HepG2 (cell line): ENCODE results near the gene HSD11B1L. TPM values are rescaled to one million over a fixed set of nuclear protein-coding genes. Genes with fewer than 3 reads are reported as not detected.
A peak's percentile ranks its signal among the peaks of the same experiment; 100 is the strongest.

Experiments used
- ATF3 ChIP-seq: sonication (generic); formaldehyde crosslinking; IDR thresholded peaks from 2 replicates; pipeline ENCODE4 v1.4.0; 2020; ENCODE audit warnings: missing genetic modification reagents
- BORCS8-MEF2B ChIP-seq: sonication (generic); formaldehyde crosslinking; IDR thresholded peaks from 2 replicates; pipeline ENCODE4 v1.8.0; 2022; ENCODE audit warnings: mild to moderate bottlenecking, missing genetic modification reagents
- CHCHD3 ChIP-seq: sonication (generic); formaldehyde crosslinking; IDR thresholded peaks from 2 replicates; pipeline ENCODE4 v1.8.0; 2022; ENCODE audit warnings: mild to moderate bottlenecking, missing genetic modification reagents, moderate library complexity
- GMEB2 ChIP-seq: IDR thresholded peaks from 2 replicates; pipeline ENCODE4 v1.6.1; 2016; ENCODE audit warnings: missing biosample characterization, missing genetic modification reagents, low read depth
- HOXA5 ChIP-seq: sonication (generic); formaldehyde crosslinking; IDR thresholded peaks from 2 replicates; pipeline ENCODE4 v1.4.0; 2020; ENCODE audit warnings: missing genetic modification reagents
- JARID2 ChIP-seq: sonication (generic); formaldehyde crosslinking; IDR thresholded peaks from 2 replicates; pipeline ENCODE4 v1.8.1; 2023; ENCODE audit warnings: missing genetic modification reagents, inconsistent platforms; ENCODE audit not compliant: insufficient replicate concordance
- KMT2B ChIP-seq: IDR thresholded peaks from 2 replicates; pipeline ENCODE4 v1.6.1; 2016; ENCODE audit warnings: missing genetic modification reagents, missing compliant biosample characterization
- PATZ1 ChIP-seq: sonication (generic); formaldehyde crosslinking; IDR thresholded peaks from 2 replicates; pipeline ENCODE4 v1.4.0; 2020; ENCODE audit warnings: missing genetic modification reagents
- PRDM15 ChIP-seq: sonication (generic); formaldehyde crosslinking; IDR thresholded peaks from 2 replicates; pipeline ENCODE4 v1.4.0; 2020; ENCODE audit warnings: missing genetic modification reagents
- RELA ChIP-seq: sonication (generic); formaldehyde crosslinking; IDR thresholded peaks from 2 replicates; pipeline ENCODE4 v1.4.0; 2020; ENCODE audit warnings: missing genetic modification reagents
- SMARCE1 ChIP-seq: fragments of 450-650 bp; IDR thresholded peaks from 2 replicates; pipeline ENCODE4 v1.6.1; 2017; ENCODE audit warnings: borderline replicate concordance
- TAF1 ChIP-seq: sonication (generic); formaldehyde crosslinking; IDR thresholded peaks from 2 replicates; pipeline ENCODE4 v1.4.0; 2020; ENCODE audit warnings: missing genetic modification reagents
- TGIF2 ChIP-seq: IDR thresholded peaks from 2 replicates; pipeline ENCODE4 v1.6.1; 2016; ENCODE audit warnings: control low read depth, missing compliant biosample characterization
- THYN1 ChIP-seq: sonication (generic); formaldehyde crosslinking; IDR thresholded peaks from 2 replicates; pipeline ENCODE4 v1.8.1; 2023; ENCODE audit warnings: low read depth, mild to moderate bottlenecking, moderate library complexity, missing genetic modification reagents, borderline replicate concordance
- ZFP36 ChIP-seq: fragments of 150-350 bp; IDR thresholded peaks from 2 replicates; pipeline ENCODE4 v1.6.1; 2018; ENCODE audit warnings: borderline replicate concordance, low read length, low read depth; ENCODE audit not compliant: partially characterized antibody
- ZFP36L2 ChIP-seq: sonication (generic); formaldehyde crosslinking; IDR thresholded peaks from 2 replicates; pipeline ENCODE4 v1.4.0; 2020; ENCODE audit warnings: missing genetic modification reagents
- ZMYM4 ChIP-seq: sonication (generic); formaldehyde crosslinking; IDR thresholded peaks from 2 replicates; pipeline ENCODE4 v1.8.1; 2023; ENCODE audit warnings: mild to moderate bottlenecking, missing genetic modification reagents
- ZNF136 ChIP-seq: sonication (generic); formaldehyde crosslinking; IDR thresholded peaks from 2 replicates; pipeline ENCODE4 v1.8.1; 2022; ENCODE audit warnings: low read depth, mild to moderate bottlenecking, moderate library complexity, missing genetic modification reagents
- ZNF138 ChIP-seq: sonication (generic); formaldehyde crosslinking; IDR thresholded peaks from 2 replicates; pipeline ENCODE4 v1.5.0; 2020; ENCODE audit warnings: mild to moderate bottlenecking, low read depth, missing genetic modification reagents
- ZNF451 ChIP-seq: sonication (generic); formaldehyde crosslinking; IDR thresholded peaks from 2 replicates; pipeline ENCODE4 v1.5.0; 2020; ENCODE audit warnings: mild to moderate bottlenecking, missing genetic modification reagents
- ZNF614 ChIP-seq: IDR thresholded peaks from 2 replicates; pipeline ENCODE4 v1.6.1; 2018; ENCODE audit warnings: missing biosample characterization, missing genetic modification reagents, inconsistent platforms, borderline replicate concordance
- ZNF879 ChIP-seq: sonication (generic); formaldehyde crosslinking; IDR thresholded peaks from 2 replicates; pipeline ENCODE4 v1.8.1; 2023; ENCODE audit warnings: missing genetic modification reagents
- ZNF883 ChIP-seq: sonication (generic); formaldehyde crosslinking; IDR thresholded peaks from 2 replicates; pipeline ENCODE4 v1.5.1; 2020; ENCODE audit warnings: mild to moderate bottlenecking, missing genetic modification reagents; ENCODE audit errors: not compliant biosample characterization
- polyA plus RNA-seq, 8 experiments: library from polyadenylated mRNA; depleted of rRNA in 3 of 8; stranded (reverse) in 7 of 8; unstranded in 1 of 8; fragments of >200 nt; fragmentation: Illumina TruSeq in 4 of 8; extraction: Trizol in 4 of 8; gene quantifications; 2 replicates each; pipeline versions ENCODE4 v1.2.1 to v1.2.3, GENCODE V29; 2011 to 2016; ENCODE audit warnings: low read depth in 4 of 8, missing spikeins in 1 of 8, mixed read lengths in 1 of 8; ENCODE audit not compliant: insufficient read depth in 1 of 8
- total RNA-seq, 5 experiments: library from RNA; depleted of rRNA; stranded (reverse); fragments of >200 nt; fragmentation: Illumina TruSeq; extraction: Trizol; gene quantifications; 2 replicates each; pipeline ENCODE4 v1.2.3, GENCODE V29; 2016; ENCODE audit warnings: low read depth in 1 of 5

Gene HSD11B1L
- total and polyA plus RNA-seq, 2 of the 13 experiments (the other 11 are each of a cell fraction or from before 2014, with no cell fraction given), result 2.8 to 3.9 TPM

- TF ChIP-seq TAF1 (CRISPR knock-in tag) (peak; percentile 90), ZFP36L2 (CRISPR knock-in tag) (no peak), ATF3 (CRISPR knock-in tag) (no peak), TGIF2 (CRISPR knock-in tag) (peak; percentile 85), PATZ1 (peak; percentile 56; the same call in 1 of the 2 replicates), THYN1 (CRISPR knock-in tag) (no peak), BORCS8-MEF2B (CRISPR knock-in tag) (peak; percentile 42; the same call in 1 of the 2 replicates), SMARCE1 (no peak), JARID2 (CRISPR knock-in tag) (peak; percentile 50), ZNF883 (peak; percentile 95), ZNF879 (CRISPR knock-in tag) (peak; percentile 18; the same call in 1 of the 2 replicates), ZNF136 (CRISPR knock-in tag) (peak; percentile 85), ZNF614 (CRISPR knock-in tag) (no peak), PRDM15 (CRISPR knock-in tag) (no peak), GMEB2 (CRISPR knock-in tag) (peak; percentile 67), ZFP36 (no peak), HOXA5 (CRISPR knock-in tag) (peak; percentile 57; the same call in 1 of the 2 replicates), KMT2B (CRISPR knock-in tag) (peak; percentile 86), CHCHD3 (CRISPR knock-in tag) (peak; percentile 89; the same call in 1 of the 2 replicates), RELA (CRISPR knock-in tag) (0 out of 2 replicates have a peak, but pooled peaks have one; percentile 76), ZNF138 (0 out of 2 replicates have a peak, but pooled peaks have one; percentile 40), ZMYM4 (CRISPR knock-in tag) (peak; percentile 72), ZNF451 (CRISPR knock-in tag) (peak; percentile 98)
Observed at GRCh38 chr19:5719961-5720790, 39.3 kb downstream of the HSD11B1L start, which contains the start of the genes CATSPERD and LONP1 (continued).
